ENCODE measurements around the gene ZBED6. TPM values are rescaled to one million over a fixed set of nuclear protein-coding genes. Genes with fewer than 3 reads are reported as not detected.
"Not testable (repeated sequence)": the region's sequence is repeated elsewhere in the genome, so short reads cannot be mapped to it uniquely, and the experiment has no call there.

ZBED6 gene
- polyA plus RNA-seq (2013, experiment 1 of 2), result 10.9 TPM
- polyA plus RNA-seq (2013, experiment 2 of 2), result 10.4 TPM

- Histone ChIP-seq H3K27me3 (ENCODE audit: control insufficient read depth in 3 of 3, insufficient read depth in 3 of 3, low read depth in 1 of 3, low read length in 3 of 3) (no peaks in the 10 kb centered on the region), H3K27ac (replicated peaks; ENCODE audit: low read length) (peak within 1 kb of the TSS; percentile 97), H2BK15ac (ENCODE audit: low read length) (no peak within 1 kb of the TSS), H3K9ac (ENCODE audit: low read depth, low read length, poor library complexity) (peak within 1 kb of the TSS; percentile 88), H2AK5ac (ENCODE audit: low read depth, low read length) (no peak within 1 kb of the TSS), H3K4me1 (ENCODE audit: control insufficient read depth in 2 of 2, insufficient read depth in 1 of 2, low read depth in 1 of 2, low read length in 2 of 2) (peaks cover 1 to 4% of the 10 kb centered on the region in 2 donors), H2BK12ac (ENCODE audit: low read length) (no peak within 1 kb of the TSS), H3K23ac (ENCODE audit: low read depth, low read length, poor library complexity) (peak within 1 kb of the TSS; percentile 44), H3K4me3 (ENCODE audit: low read length in 2 of 2) (peak within 1 kb of the TSS; percentile 57 to 93), H3K14ac (ENCODE audit: low read length) (no peak within 1 kb of the TSS), H3K36me3 (replicated peaks in 1 of 2; ENCODE audit: control insufficient read depth in 2 of 2, insufficient read depth in 2 of 2, low read length in 2 of 2) (peaks cover 12 to 41% of the 10 kb centered on the region in 2 donors), H2BK5ac (ENCODE audit: low read length) (no peak within 1 kb of the TSS), H3K9me3 (replicated peaks in 1 of 2; ENCODE audit: control insufficient read depth in 2 of 2, insufficient read depth in 1 of 2, low read depth in 1 of 2, low read length in 2 of 2) (peaks cover 9 to 33% of the 10 kb centered on the region in 2 donors), H2AFZ (ENCODE audit: low read length) (peak within 1 kb of the TSS; percentile 90), H3K79me1 (ENCODE audit: low read depth, low read length) (peaks cover 3% of the 10 kb centered on the region), H3K4me2 (ENCODE audit: insufficient read depth, low read length, poor library complexity, severe bottlenecking) (peak within 1 kb of the TSS; percentile 58), H4K8ac (ENCODE audit: low read depth, low read length) (no peak within 1 kb of the TSS), H2BK120ac (ENCODE audit: low read depth, low read length) (no peak within 1 kb of the TSS), H3K18ac (ENCODE audit: low read length) (peak within 1 kb of the TSS; percentile 86), H3K4ac (ENCODE audit: low read length) (no peak within 1 kb of the TSS), H4K91ac (ENCODE audit: low read depth, low read length, poor library complexity) (no peak within 1 kb of the TSS)
- WGBS, 2 donors (ENCODE audit: extremely low coverage in 2 of 2, insufficient read length in 2 of 2, insufficient replicate concordance in 1 of 2), result no CpG with 5 or more reads among the region's 59 CpGs
- peak; percentile 94 for DNase-seq (ENCODE audit: low spot score)
Measured at GRCh38 chr1:203795441-203796235, at the start of gene ZBED6, which contains the start of gene ZC3H11A. ZBED6 (plus strand) TSS chr1:203795623; CDS start chr1:203797523, 1,900 bp downstream. ZC3H11A (plus strand) TSS chr1:203795623; CDS start chr1:203817071, 21,448 bp downstream.

- no peak overlapping the region for H4K8ac ChIP-seq (ENCODE audit: low read depth, low read length)
- no peak overlapping the region for H2BK5ac ChIP-seq (ENCODE audit: low read length)
- H3K4me3 ChIP-seq (ENCODE audit: low read length in 2 of 2), result no peak overlapping the region
- no peak for DNase-seq (ENCODE audit: low spot score)
- no peak overlapping the region for H2BK12ac ChIP-seq (ENCODE audit: low read length)
- peaks cover 0 to 4% of the 10 kb centered on the region in 2 donors for H3K4me1 ChIP-seq (ENCODE audit: control insufficient read depth in 2 of 2, insufficient read depth in 1 of 2, low read depth in 1 of 2, low read length in 2 of 2)
- no peak overlapping the region for H2AK5ac ChIP-seq (ENCODE audit: low read depth, low read length)
- no peak overlapping the region for H3K27ac ChIP-seq (replicated peaks; ENCODE audit: low read length)
- no peak overlapping the region for H3K14ac ChIP-seq (ENCODE audit: low read length)
- no peaks in the 10 kb centered on the region for H3K79me1 ChIP-seq (ENCODE audit: low read depth, low read length)
- no peak overlapping the region for H2BK120ac ChIP-seq (ENCODE audit: low read depth, low read length)
- no peak overlapping the region for H3K9ac ChIP-seq (ENCODE audit: low read depth, low read length, poor library complexity)
- H3K4ac ChIP-seq (ENCODE audit: low read length), result no peak overlapping the region
- no peaks in the 10 kb centered on the region for H3K36me3 ChIP-seq (replicated peaks in 1 of 2; ENCODE audit: control insufficient read depth in 2 of 2, insufficient read depth in 2 of 2, low read length in 2 of 2)
- H2AFZ ChIP-seq (ENCODE audit: low read length), result no peak overlapping the region
- no peak overlapping the region for H4K91ac ChIP-seq (ENCODE audit: low read depth, low read length, poor library complexity)
- no peaks in the 10 kb centered on the region for H3K27me3 ChIP-seq (ENCODE audit: control insufficient read depth in 3 of 3, insufficient read depth in 3 of 3, low read depth in 1 of 3, low read length in 3 of 3)
- no CpG with 5 or more reads among the region's 6 CpGs for WGBS, 2 donors (ENCODE audit: extremely low coverage in 2 of 2, insufficient read length in 2 of 2, insufficient replicate concordance in 1 of 2)
- H3K23ac ChIP-seq (ENCODE audit: low read depth, low read length, poor library complexity), result no peak overlapping the region
- H3K18ac ChIP-seq (ENCODE audit: low read length), result no peak overlapping the region
- H2BK15ac ChIP-seq (ENCODE audit: low read length), result no peak overlapping the region
- no peaks in the 10 kb centered on the region for H3K9me3 ChIP-seq (replicated peaks in 1 of 2; ENCODE audit: control insufficient read depth in 2 of 2, insufficient read depth in 1 of 2, low read depth in 1 of 2, low read length in 2 of 2)
- H3K4me2 ChIP-seq (ENCODE audit: insufficient read depth, low read length, poor library complexity, severe bottlenecking), result no peak overlapping the region
Measured at GRCh38 chr1:203746281-203746680, 49.1 kb upstream of the ZBED6 start.

GRCh38 chr1:203751051-203751450 is 44.4 kb upstream of the ZBED6 start:
- no peak overlapping the region for H2BK15ac ChIP-seq (ENCODE audit: low read length)
- H3K36me3 ChIP-seq (replicated peaks in 1 of 2; ENCODE audit: control insufficient read depth in 2 of 2, insufficient read depth in 2 of 2, low read length in 2 of 2), result no peaks in the 10 kb centered on the region
- no CpG with 5 or more reads among the region's 3 CpGs for WGBS, 2 donors (ENCODE audit: extremely low coverage in 2 of 2, insufficient read length in 2 of 2, insufficient replicate concordance in 1 of 2)
- H4K8ac ChIP-seq (ENCODE audit: low read depth, low read length), result no peak overlapping the region
- H3K4me3 ChIP-seq (ENCODE audit: low read length in 2 of 2), result no peak overlapping the region
- H2BK120ac ChIP-seq (ENCODE audit: low read depth, low read length), result no peak overlapping the region
- no peak overlapping the region for H3K4me2 ChIP-seq (ENCODE audit: insufficient read depth, low read length, poor library complexity, severe bottlenecking)
- H3K9me3 ChIP-seq (replicated peaks in 1 of 2; ENCODE audit: control insufficient read depth in 2 of 2, insufficient read depth in 1 of 2, low read depth in 1 of 2, low read length in 2 of 2), result no peaks in the 10 kb centered on the region
- H2AFZ ChIP-seq (ENCODE audit: low read length), result no peak overlapping the region
- no peaks in the 10 kb centered on the region for H3K27me3 ChIP-seq (ENCODE audit: control insufficient read depth in 3 of 3, insufficient read depth in 3 of 3, low read depth in 1 of 3, low read length in 3 of 3)
- no peak overlapping the region for H3K9ac ChIP-seq (ENCODE audit: low read depth, low read length, poor library complexity)
- no peaks in the 10 kb centered on the region for H3K79me1 ChIP-seq (ENCODE audit: low read depth, low read length)
- no peak overlapping the region for H3K14ac ChIP-seq (ENCODE audit: low read length)
- no peak overlapping the region for H3K27ac ChIP-seq (replicated peaks; ENCODE audit: low read length)
- H2BK5ac ChIP-seq (ENCODE audit: low read length), result no peak overlapping the region
- H2BK12ac ChIP-seq (ENCODE audit: low read length), result no peak overlapping the region
- H3K18ac ChIP-seq (ENCODE audit: low read length), result no peak overlapping the region
- H4K91ac ChIP-seq (ENCODE audit: low read depth, low read length, poor library complexity), result no peak overlapping the region
- no peak overlapping the region for H3K23ac ChIP-seq (ENCODE audit: low read depth, low read length, poor library complexity)
- no peak for DNase-seq (ENCODE audit: low spot score)
- no peak overlapping the region for H2AK5ac ChIP-seq (ENCODE audit: low read depth, low read length)
- no peak overlapping the region for H3K4ac ChIP-seq (ENCODE audit: low read length)
- no peaks in the 10 kb centered on the region for H3K4me1 ChIP-seq (ENCODE audit: control insufficient read depth in 2 of 2, insufficient read depth in 1 of 2, low read depth in 1 of 2, low read length in 2 of 2)

GRCh38 chr1:203751618-203752361 is 43.6 kb upstream of the ZBED6 start:
- H3K4ac ChIP-seq (ENCODE audit: low read length); H3K4me3 ChIP-seq (ENCODE audit: low read length in 2 of 2); H3K4me2 ChIP-seq (ENCODE audit: insufficient read depth, low read length, poor library complexity, severe bottlenecking); H3K9me3 ChIP-seq (replicated peaks in 1 of 2; ENCODE audit: control insufficient read depth in 2 of 2, insufficient read depth in 1 of 2, low read depth in 1 of 2, low read length in 2 of 2); H2BK15ac ChIP-seq (ENCODE audit: low read length); H3K23ac ChIP-seq (ENCODE audit: low read depth, low read length, poor library complexity); H2AK5ac ChIP-seq (ENCODE audit: low read depth, low read length); H3K9ac ChIP-seq (ENCODE audit: low read depth, low read length, poor library complexity); H4K91ac ChIP-seq (ENCODE audit: low read depth, low read length, poor library complexity); H2AFZ ChIP-seq (ENCODE audit: low read length); H3K27me3 ChIP-seq (ENCODE audit: control insufficient read depth in 3 of 3, insufficient read depth in 3 of 3, low read depth in 1 of 3, low read length in 3 of 3); H2BK120ac ChIP-seq (ENCODE audit: low read depth, low read length); H3K27ac ChIP-seq (replicated peaks; ENCODE audit: low read length); H3K14ac ChIP-seq (ENCODE audit: low read length); H4K8ac ChIP-seq (ENCODE audit: low read depth, low read length); H3K36me3 ChIP-seq (replicated peaks in 1 of 2; ENCODE audit: control insufficient read depth in 2 of 2, insufficient read depth in 2 of 2, low read length in 2 of 2); DNase-seq (ENCODE audit: low spot score); H2BK12ac ChIP-seq (ENCODE audit: low read length); H3K79me1 ChIP-seq (ENCODE audit: low read depth, low read length); H2BK5ac ChIP-seq (ENCODE audit: low read length); H3K4me1 ChIP-seq (ENCODE audit: control insufficient read depth in 2 of 2, insufficient read depth in 1 of 2, low read depth in 1 of 2, low read length in 2 of 2); H3K18ac ChIP-seq (ENCODE audit: low read length): not testable (repeated sequence)
- no CpG with 5 or more reads among the region's 5 CpGs for WGBS, 2 donors (ENCODE audit: extremely low coverage in 2 of 2, insufficient read length in 2 of 2, insufficient replicate concordance in 1 of 2)
